Endometrial microvascular endothelial cells (primary cell): ENCODE results near the gene ZDHHC6. TPM values are rescaled to one million over a fixed set of nuclear protein-coding genes. Genes with fewer than 3 reads are reported as not detected.
"Not testable (repeated sequence)": the region's sequence is repeated elsewhere in the genome, so short reads cannot be mapped to it uniquely, and the experiment has no call there.

Experiments
- in situ Hi-C: cut with HindIII; loops from 2 replicates; pipeline ENCODE4 v1.10.0; 2017; ENCODE audit warnings: low sequenced_read_pairs, low pct_unique_long_range_greater_than_20kb; ENCODE audit errors: inconsistent ontology term
- total RNA-seq: library from RNA; depleted of rRNA; stranded (reverse); fragments of >200 nt; gene quantifications from one replicate; pipeline ENCODE4 v1.2.3, GENCODE V29; 2015; ENCODE audit errors: inconsistent ontology term

Gene ZDHHC6
- total RNA-seq, 1 donor from 2014 or later = 39.9 TPM

GRCh38 chr10:112448888-112449287, 2.2 kb upstream of the ZDHHC6 start:
- in situ Hi-C loops = no loop called here

GRCh38 chr10:112447620-112447928, 860 bp upstream of the ZDHHC6 start:
- in situ Hi-C loops = no loop called here

- in situ Hi-C loops = no loop called here
Measured at GRCh38 chr10:112446055-112446854, 459 bp downstream of the ZDHHC6 start.

GRCh38 chr10:112442063-112442462, 4.7 kb downstream of the ZDHHC6 start:
- in situ Hi-C loops = no loop called here

- in situ Hi-C loops = no loop called here
Measured at GRCh38 chr10:112441520-112441919, 5.2 kb downstream of the ZDHHC6 start.

GRCh38 chr10:112438356-112438755, 8.4 kb downstream of the ZDHHC6 start:
- in situ Hi-C loops = no loop called here

GRCh38 chr10:112434988-112435619, 11.6 kb downstream of the ZDHHC6 start:
- in situ Hi-C loops = no loop called here

GRCh38 chr10:112433136-112433535, 13.6 kb downstream of the ZDHHC6 start:
- in situ Hi-C loops = no loop called here

GRCh38 chr10:112429654-112430230, 17.0 kb downstream of the ZDHHC6 start:
- in situ Hi-C loops = no loop called here

GRCh38 chr10:112429147-112429546, 17.6 kb downstream of the ZDHHC6 start:
- in situ Hi-C loops = no loop called here

- in situ Hi-C loops = no loop called here
Measured at GRCh38 chr10:112426111-112426510, 20.6 kb downstream of the ZDHHC6 start.

GRCh38 chr10:112424651-112425050, 22.1 kb downstream of the ZDHHC6 start:
- in situ Hi-C loops = no loop called here

- in situ Hi-C loops = no loop called here
Measured at GRCh38 chr10:112421731-112422130, 25.0 kb downstream of the ZDHHC6 start.

GRCh38 chr10:112412696-112413095, 34.0 kb downstream of the ZDHHC6 start:
- in situ Hi-C loops = no loop called here

GRCh38 chr10:112409755-112410154, 37.0 kb downstream of the ZDHHC6 start:
- in situ Hi-C loops = no loop called here

- in situ Hi-C loops = no loop called here
Measured at GRCh38 chr10:112409299-112409698, 37.4 kb downstream of the ZDHHC6 start.

GRCh38 chr10:112407696-112408095, 39.0 kb downstream of the ZDHHC6 start:
- in situ Hi-C loops = no loop called here

- in situ Hi-C loops = not testable (repeated sequence)
Measured at GRCh38 chr10:112406806-112407205, 39.9 kb downstream of the ZDHHC6 start.

GRCh38 chr10:112404617-112405016, 42.1 kb downstream of the ZDHHC6 start:
- in situ Hi-C loops = no loop called here

GRCh38 chr10:112402917-112403316, 43.8 kb downstream of the ZDHHC6 start:
- in situ Hi-C loops = no loop called here
